HG02938 (cell line): ENCODE measurements around the gene ARHGAP44.
"Not testable (repeated sequence)": the region's sequence is repeated elsewhere in the genome, so short reads cannot be mapped to it uniquely, and the experiment has no call there.

Experiments
- ATAC-seq: cut with Tn5 transposase; IDR thresholded peaks from one replicate; pipeline ENCODE4 v1.9.1; 2021; ENCODE audit warnings: mild to moderate bottlenecking, moderate library complexity; ENCODE audit not compliant: unreplicated experiment

The ARHGAP44 gene

GRCh38 chr17:12955521-12955920 is 166.2 kb downstream of the ARHGAP44 start:
- no peak for ATAC-seq

GRCh38 chr17:12958786-12959185 is 169.5 kb downstream of the ARHGAP44 start:
- no peak for ATAC-seq

- no peak for ATAC-seq
Measured at GRCh38 chr17:12959441-12959840, 170.1 kb downstream of the ARHGAP44 start.

- no peak for ATAC-seq
Measured at GRCh38 chr17:12961655-12962054, 172.4 kb downstream of the ARHGAP44 start.

- ATAC-seq: no peak
Measured at GRCh38 chr17:12963505-12963904, 174.2 kb downstream of the ARHGAP44 start.

- ATAC-seq: no peak
Measured at GRCh38 chr17:12964162-12964561, 174.9 kb downstream of the ARHGAP44 start.

- no peak for ATAC-seq
Measured at GRCh38 chr17:12964840-12965239, 175.5 kb downstream of the ARHGAP44 start.

- ATAC-seq: no peak
Measured at GRCh38 chr17:12965988-12966387, 176.7 kb downstream of the ARHGAP44 start.

- ATAC-seq: no peak
Measured at GRCh38 chr17:12966413-12966812, 177.1 kb downstream of the ARHGAP44 start.

GRCh38 chr17:12967962-12968361 is 178.7 kb downstream of the ARHGAP44 start:
- no peak for ATAC-seq

- no peak for ATAC-seq
Measured at GRCh38 chr17:12973496-12974004, 184.3 kb downstream of the ARHGAP44 start.

GRCh38 chr17:12974005-12974531 is 184.8 kb downstream of the ARHGAP44 start:
- ATAC-seq: no peak

- no peak for ATAC-seq
Measured at GRCh38 chr17:12977008-12977751, 187.9 kb downstream of the ARHGAP44 start.

GRCh38 chr17:12978787-12979186 is 189.5 kb downstream of the ARHGAP44 start:
- not testable (repeated sequence) for ATAC-seq

- no peak for ATAC-seq
Measured at GRCh38 chr17:12979246-12979645, 189.9 kb downstream of the ARHGAP44 start.

GRCh38 chr17:12979826-12980500 is 190.7 kb downstream of the ARHGAP44 start:
- ATAC-seq: no peak

- ATAC-seq: no peak
Measured at GRCh38 chr17:12982224-12982623, 192.9 kb downstream of the ARHGAP44 start.

GRCh38 chr17:12983991-12984884 is 194.9 kb downstream of the ARHGAP44 start:
- ATAC-seq: no peak

GRCh38 chr17:12985431-12986293 is 196.4 kb downstream of the ARHGAP44 start:
- no peak for ATAC-seq

GRCh38 chr17:12987120-12987519 is 197.8 kb downstream of the ARHGAP44 start:
- no peak for ATAC-seq
